HG02938 (cell line): Measurements from ENCODE around the gene DST.
"Not testable (repeated sequence)": the region's sequence is repeated elsewhere in the genome, so short reads cannot be mapped to it uniquely, and the experiment has no call there.

Source experiments
- ATAC-seq: cut with Tn5 transposase; IDR thresholded peaks from one replicate; pipeline ENCODE4 v1.9.1; 2021; ENCODE audit warnings: mild to moderate bottlenecking, moderate library complexity; ENCODE audit not compliant: unreplicated experiment

Gene DST

GRCh38 chr6:56521454-56521853, 121.2 kb downstream of the DST start:
- no peak for ATAC-seq

DNA sequence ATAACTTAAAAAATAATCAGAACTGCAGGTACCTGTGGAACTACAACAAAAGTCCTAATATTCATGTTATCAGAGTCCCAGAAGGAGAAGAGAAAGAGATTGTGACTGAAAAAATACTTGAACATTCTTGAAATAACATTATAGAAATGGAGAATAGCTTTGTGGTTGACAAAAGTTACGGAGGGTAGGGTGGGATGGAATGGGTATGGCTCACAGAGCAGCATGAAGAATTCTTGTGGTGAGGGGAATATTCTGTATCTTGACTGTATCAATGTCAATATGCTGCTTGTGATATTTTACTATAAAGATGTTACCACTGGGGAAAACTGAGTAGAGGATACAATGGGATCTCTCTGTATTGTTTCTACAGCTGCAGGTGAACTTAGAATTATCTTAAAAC, 122.5 kb downstream of the DST start:
- no peak for ATAC-seq

DNA sequence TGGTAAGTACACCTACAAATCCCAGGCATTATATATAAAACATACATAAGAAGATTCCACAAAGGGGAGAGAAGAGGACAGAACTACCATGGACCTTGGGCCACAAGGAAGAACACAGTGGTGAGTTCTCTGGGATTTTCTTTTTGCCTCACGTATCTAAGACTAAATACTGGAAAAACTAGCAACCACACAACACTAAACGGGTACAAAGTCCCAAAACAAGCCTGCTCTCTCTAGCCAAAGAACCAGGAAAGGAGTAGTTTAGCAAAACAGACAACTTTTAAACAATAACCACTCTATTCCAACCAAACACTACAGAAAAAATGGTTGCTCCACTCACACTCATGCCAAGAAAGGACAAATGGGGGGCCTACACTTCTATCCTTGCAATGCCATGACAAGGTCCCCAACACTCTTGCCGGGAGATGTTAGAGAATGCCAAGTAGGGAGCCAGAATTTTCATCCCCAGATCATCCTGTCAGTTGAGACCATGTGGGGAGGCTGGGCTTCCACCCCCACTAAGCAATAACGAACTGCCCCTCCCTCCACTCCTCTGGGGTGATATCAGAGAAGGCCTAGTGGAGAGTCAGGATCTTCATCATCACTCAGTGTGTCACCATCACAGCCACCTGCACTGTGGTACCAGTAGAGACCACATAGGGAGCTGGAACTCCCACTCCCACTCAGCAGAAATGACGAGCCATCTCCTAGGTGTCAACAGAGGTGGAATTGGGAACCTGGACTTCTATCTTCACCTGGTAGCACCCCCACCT, 123.5 kb downstream of the DST start:
- ATAC-seq = no peak

GRCh38 chr6:56517155-56517745, 125.4 kb downstream of the DST start:
- no peak for ATAC-seq

DNA sequence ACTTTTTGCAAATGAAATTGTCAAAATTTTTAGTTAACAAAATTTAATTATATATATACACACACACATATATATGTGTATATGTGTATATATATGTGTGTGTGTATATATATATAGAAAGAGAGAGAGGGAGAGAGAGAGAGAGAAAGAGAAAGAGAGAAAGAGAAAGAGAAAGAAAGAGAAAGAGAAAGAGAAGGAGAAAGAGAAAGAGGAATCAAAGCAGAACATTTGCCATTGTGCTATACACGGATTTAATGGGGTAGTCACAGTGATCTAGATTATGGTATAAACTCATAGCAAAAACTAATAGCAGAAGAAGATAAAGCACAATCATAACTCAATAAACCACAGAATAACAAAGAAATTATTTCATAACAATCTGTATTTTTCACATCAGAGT, 126.7 kb downstream of the DST start:
- ATAC-seq = no peak

DNA sequence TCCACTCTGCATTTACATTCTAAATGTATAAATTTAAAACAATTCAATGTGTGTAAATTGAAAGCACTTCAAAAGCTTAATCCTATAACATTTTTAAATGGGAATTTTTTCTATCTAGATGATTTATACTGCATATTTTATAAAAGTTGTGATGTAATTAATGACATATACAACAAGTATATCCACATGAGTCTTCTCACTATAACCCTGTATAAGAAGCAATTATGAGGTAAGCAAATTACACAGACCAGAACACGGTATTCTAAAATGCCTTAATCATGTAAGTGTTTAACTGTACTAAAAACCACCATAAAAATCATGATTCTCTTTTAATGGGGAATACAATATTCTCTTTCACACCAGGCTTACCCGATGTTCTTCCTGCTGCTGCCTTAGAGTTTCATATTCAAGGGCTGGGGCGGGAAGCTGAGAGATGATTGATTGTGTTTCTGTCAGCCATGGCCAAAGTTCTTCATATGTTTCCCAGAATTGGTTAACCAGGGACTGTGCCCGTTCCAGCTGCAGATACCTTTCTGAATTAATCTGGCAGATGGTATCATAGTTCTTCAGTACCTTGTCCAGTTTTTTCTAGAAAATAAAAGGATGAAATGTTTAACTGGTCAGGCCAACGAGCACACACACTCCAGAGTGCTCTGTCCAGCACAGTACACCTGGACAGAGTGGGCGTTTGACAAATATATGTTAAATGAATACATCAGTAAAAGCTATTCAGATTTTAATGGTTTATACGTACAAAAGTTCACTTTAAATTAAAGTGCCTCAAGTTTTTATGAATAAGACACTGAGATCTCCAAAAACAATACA, 127.4 kb downstream of the DST start:
- no peak for ATAC-seq

- no peak for ATAC-seq
Measured at GRCh38 chr6:56514395-56514794, 128.3 kb downstream of the DST start.

GRCh38 chr6:56513631-56514030, 129.1 kb downstream of the DST start:
- no peak for ATAC-seq

DNA sequence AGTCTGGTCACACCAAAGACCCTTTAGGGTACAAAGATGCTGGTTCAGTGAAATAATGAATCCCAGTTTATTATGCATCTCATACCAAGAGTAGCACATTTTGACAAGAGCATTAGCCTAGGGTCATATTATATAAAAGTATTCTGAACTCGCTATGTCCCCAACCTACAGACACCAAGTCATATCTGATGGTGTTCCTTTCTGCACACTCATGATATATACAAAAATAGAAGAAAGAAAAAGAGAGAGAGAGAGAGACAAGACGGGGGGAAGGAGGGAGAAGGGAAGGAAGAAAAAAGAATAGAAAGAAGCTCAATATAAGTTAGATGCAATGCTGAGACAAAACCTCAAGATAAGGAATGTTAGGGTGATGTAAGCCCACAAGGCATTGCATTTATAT, 131.1 kb downstream of the DST start:
- no peak for ATAC-seq

DNA sequence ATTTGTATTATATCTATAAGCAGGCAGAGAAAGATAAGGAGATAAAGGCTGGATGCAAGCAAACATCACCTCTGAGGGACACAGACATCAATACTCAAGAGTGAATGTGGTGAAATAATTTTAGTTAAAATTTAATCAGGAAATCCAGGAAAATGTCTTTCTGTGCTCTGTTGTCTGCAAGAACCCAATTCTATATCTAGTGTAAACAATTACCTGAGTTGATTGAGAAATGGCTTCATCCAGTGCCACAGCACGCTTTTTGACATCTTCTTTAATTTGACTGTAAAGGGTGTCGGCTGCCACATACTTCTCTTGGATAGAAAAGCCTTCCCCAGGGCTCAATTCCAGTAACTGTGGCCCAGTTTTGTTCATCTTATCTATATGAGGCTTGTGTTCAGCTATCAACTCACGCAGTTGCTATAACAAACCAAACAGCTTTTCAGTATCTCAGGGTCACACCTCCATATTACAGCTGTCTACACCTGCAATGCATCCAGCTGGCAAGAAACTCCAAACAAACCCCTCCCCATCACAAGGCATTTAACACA, 131.6 kb downstream of the DST start:
- no peak for ATAC-seq

DNA sequence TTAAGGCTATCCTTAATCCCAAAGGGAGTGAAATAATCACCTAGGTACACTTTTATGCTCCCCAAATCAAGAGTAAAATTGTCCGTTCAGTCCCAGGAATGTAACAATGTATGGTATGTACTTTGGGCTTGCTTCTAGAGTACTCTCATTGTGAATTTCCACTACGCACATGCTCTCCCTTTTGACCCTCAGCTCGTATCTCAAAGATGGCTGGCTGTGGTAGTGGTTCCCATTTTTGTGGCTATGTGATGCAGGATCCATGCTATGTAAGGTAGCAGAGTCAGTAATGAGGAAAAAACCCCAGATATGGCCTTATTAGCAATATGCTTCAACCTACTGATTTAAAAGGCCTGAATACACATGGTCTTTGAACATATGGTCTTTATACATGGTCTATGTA, 133.7 kb downstream of the DST start:
- ATAC-seq = no peak

- no peak for ATAC-seq
Measured at GRCh38 chr6:56507517-56507916, 135.2 kb downstream of the DST start.

DNA sequence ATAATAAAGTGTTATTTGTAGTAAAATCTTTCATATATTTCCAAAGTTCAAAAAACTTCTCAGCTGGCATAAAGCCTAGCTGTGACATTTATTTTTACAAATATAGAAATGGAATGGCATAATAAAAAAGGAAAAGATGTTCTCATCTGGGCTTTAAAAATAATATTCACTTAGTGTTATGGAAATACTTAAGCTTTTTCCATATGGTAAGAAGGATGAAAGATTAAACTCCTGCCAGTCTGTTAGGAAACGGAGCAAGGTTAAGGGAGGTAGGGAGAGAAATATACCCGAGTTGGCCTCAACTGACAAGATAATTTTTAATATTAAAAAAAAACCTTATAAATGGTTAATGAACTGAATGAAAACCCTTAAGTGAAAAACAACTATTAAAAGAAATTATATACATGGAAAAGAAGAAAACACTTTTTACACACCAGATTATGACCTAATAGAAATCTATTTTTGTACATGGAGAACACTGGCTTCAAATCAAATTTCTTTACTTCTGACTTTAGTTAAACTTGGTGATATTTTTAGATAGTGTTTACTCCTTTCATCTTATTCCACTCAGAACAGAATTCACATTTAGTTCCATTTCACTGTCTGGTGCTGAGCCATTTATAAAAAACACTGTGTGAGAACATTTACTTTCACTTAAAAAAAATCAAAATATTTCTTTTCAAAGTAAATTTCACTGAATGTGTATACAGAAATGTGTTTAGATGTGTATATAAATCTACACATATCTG, 137.0 kb downstream of the DST start:
- ATAC-seq = no peak

DNA sequence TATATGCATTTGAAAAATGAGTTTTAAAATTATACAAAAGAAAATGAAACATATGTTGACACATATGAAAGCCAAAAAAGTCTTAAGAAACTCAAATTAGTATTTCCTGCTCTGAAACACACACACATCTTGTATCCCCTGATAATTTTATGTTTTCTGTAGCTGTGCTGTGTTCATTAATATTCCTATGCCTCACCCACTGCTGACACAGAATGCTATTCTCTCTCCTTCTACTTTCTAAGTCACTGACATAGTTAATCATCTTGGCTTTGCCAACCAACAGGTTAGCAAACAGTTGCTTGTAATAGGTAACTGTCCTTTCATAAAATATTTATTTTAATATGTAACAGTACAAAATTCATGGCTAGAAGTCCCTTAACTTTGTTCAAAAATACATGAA, 140.7 kb downstream of the DST start:
- no peak for ATAC-seq

- no peak for ATAC-seq
Measured at GRCh38 chr6:56499095-56499494, 143.6 kb downstream of the DST start.

DNA sequence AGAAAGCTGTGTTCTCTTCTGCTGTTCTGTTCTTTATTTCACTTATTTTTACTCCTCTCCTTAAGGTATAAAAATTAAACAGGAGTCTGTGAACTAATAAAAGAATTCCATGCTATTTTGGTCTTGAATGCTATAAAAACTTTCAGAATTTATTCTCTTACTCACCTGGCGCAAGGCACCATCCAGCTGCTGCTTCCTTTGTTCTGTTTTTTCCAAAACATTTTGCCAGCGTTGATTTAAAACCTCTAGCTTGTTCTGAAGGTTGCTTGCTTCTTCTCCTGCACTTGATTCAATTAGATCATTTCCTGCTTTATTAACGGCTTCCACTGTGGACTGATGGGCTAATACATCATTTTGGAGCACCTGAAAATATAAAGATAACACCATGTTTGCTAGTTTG, 145.0 kb downstream of the DST start:
- no peak for ATAC-seq

GRCh38 chr6:56497240-56497639, 145.4 kb downstream of the DST start:
- no peak for ATAC-seq

DNA sequence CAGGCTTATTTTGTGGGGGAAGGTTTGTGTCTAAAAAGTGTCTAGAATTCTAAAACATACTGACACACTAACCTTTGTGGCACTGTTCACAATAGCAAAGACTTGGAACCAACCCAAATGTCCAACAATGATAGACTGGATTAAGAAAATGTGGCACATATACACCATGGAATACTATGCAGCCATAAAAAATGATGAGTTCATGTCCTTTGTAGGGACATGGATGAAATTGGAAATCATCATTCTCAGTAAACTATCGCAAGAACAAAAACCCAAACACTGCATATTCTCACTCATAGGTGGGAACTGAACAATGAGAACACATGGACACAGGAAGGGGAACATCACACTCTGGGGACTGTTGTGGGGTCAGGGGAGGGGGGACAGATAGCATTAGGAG, 146.0 kb downstream of the DST start:
- ATAC-seq = not testable (repeated sequence)

- ATAC-seq = no peak
Measured at GRCh38 chr6:56495654-56496053, 147.0 kb downstream of the DST start.

- ATAC-seq = no peak
Measured at GRCh38 chr6:56491606-56492328, 150.9 kb downstream of the DST start.
